ENCODE results near the gene TEX2.

DNA sequence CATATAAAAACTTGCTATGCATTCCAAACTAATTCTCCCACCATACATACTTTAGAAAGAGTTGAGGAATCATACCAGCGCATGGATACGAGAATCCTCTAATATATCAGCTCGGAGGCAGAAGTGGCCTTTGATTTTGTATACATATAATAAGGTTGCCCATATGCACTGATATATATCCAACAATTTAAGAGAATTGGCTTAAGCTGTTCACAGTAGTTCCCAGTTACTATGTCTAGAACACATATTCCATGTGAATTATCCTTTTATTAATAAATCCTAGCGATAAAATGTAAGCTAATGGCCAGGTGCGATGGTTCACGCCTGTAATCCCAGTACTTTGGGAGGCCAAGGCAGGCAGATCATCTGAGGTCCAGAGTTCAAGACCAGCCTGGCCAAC is 113.9 kb downstream of the TEX2 start:
- TF ChIP-seq ZNF382 (CRISPR knock-in tag; IDR thresholded peaks at IDR 0.05; ENCODE audit: borderline replicate concordance) (no peak), EEA1 (CRISPR knock-in tag; IDR thresholded peaks at IDR 0.05; ENCODE audit: borderline replicate concordance) (no peak), CREB1 (IDR thresholded peaks at IDR 0.05) (no peak), CREB1 (CRISPR knock-in tag; IDR thresholded peaks at IDR 0.05) (no peak), ISL2 (CRISPR knock-in tag; IDR thresholded peaks at IDR 0.05) (no peak), ISX (CRISPR knock-in tag; conservative IDR thresholded peaks at IDR 0.05) (no peak)

Measured in HepG2 (cell line).